ENCODE measurements around the gene MED10. TPM values are rescaled to one million over a fixed set of nuclear protein-coding genes. Genes with fewer than 3 reads are reported as not detected.

MED10 gene
- total and polyA plus RNA-seq, 9 of the 15 experiments (the other 6 are each of a cell fraction or from before 2014, with no cell fraction given), result 23.8 to 83.4 (median 58.8) TPM

DNA sequence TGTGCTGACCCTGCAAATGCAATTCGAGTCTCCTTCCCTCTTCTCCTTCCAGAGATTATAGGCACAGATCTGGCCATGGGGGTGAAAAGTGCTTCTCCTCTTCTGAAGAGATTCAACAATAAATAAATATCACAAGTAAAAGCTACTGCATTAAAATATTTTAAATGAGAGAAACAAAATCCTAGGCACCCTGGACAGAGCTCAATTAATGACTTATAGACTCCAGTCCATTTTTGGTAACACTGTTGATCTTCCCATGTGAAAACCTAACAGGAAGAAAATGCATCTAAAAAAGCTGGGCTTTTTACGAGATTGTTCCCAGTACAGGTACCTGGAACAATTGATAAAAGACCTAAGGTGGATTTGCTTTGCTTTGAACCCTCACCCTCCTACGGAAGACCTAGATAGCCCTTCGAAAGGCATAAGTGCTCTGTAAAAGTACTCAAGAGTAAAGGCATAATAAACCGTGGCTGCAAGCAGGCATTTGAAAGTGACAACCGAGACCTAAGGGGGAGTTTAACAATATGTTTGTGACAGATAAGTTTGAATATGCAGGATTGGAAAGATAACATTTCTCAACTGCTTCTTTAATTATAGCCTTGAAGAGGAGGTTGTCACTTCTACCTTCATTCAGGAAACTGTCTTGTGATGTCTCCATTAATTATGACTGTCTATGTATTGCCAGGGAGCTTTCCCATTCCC is 29.4 kb upstream of the MED10 start (continued):
- TF ChIP-seq OTX1 (CRISPR knock-in tag; IDR thresholded peaks at IDR 0.05) (no peak), ZNF551 (CRISPR knock-in tag; IDR thresholded peaks at IDR 0.05) (no peak), JUND (IDR thresholded peaks at IDR 0.05; ENCODE audit: borderline replicate concordance, low read depth, low read length) (peak; percentile 61), JUND (tag; IDR thresholded peaks at IDR 0.05; ENCODE audit: borderline replicate concordance, low read depth, low read length) (no peak; the same call in 2 of the 3 replicates), SMAD2 (IDR thresholded peaks at IDR 0.05; ENCODE audit: low read depth, low read length) (no peak), MBD2 (IDR thresholded peaks at IDR 0.05; ENCODE audit: borderline replicate concordance, low read depth) (0 out of 2 replicates have a peak, but pooled peaks have one; percentile 27), ZBTB1 (CRISPR knock-in tag; IDR thresholded peaks at IDR 0.05; ENCODE audit: borderline replicate concordance, low read depth) (no peak), SOX6 (IDR thresholded peaks at IDR 0.05) (peak; percentile 90)
- TF ChIP-seq, protein P1, sequence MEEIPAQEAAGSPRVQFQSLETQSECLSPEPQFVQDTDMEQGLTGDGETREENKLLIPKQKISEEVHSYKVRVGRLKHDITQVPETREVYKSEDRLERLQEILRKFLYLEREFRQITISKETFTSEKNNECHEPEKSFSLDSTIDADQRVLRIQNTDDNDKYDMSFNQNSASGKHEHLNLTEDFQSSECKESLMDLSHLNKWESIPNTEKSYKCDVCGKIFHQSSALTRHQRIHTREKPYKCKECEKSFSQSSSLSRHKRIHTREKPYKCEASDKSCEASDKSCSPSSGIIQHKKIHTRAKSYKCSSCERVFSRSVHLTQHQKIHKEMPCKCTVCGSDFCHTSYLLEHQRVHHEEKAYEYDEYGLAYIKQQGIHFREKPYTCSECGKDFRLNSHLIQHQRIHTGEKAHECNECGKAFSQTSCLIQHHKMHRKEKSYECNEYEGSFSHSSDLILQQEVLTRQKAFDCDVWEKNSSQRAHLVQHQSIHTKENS (CRISPR knock-in tag; IDR thresholded peaks at IDR 0.05), result no peak
- TF ChIP-seq, protein P2, sequence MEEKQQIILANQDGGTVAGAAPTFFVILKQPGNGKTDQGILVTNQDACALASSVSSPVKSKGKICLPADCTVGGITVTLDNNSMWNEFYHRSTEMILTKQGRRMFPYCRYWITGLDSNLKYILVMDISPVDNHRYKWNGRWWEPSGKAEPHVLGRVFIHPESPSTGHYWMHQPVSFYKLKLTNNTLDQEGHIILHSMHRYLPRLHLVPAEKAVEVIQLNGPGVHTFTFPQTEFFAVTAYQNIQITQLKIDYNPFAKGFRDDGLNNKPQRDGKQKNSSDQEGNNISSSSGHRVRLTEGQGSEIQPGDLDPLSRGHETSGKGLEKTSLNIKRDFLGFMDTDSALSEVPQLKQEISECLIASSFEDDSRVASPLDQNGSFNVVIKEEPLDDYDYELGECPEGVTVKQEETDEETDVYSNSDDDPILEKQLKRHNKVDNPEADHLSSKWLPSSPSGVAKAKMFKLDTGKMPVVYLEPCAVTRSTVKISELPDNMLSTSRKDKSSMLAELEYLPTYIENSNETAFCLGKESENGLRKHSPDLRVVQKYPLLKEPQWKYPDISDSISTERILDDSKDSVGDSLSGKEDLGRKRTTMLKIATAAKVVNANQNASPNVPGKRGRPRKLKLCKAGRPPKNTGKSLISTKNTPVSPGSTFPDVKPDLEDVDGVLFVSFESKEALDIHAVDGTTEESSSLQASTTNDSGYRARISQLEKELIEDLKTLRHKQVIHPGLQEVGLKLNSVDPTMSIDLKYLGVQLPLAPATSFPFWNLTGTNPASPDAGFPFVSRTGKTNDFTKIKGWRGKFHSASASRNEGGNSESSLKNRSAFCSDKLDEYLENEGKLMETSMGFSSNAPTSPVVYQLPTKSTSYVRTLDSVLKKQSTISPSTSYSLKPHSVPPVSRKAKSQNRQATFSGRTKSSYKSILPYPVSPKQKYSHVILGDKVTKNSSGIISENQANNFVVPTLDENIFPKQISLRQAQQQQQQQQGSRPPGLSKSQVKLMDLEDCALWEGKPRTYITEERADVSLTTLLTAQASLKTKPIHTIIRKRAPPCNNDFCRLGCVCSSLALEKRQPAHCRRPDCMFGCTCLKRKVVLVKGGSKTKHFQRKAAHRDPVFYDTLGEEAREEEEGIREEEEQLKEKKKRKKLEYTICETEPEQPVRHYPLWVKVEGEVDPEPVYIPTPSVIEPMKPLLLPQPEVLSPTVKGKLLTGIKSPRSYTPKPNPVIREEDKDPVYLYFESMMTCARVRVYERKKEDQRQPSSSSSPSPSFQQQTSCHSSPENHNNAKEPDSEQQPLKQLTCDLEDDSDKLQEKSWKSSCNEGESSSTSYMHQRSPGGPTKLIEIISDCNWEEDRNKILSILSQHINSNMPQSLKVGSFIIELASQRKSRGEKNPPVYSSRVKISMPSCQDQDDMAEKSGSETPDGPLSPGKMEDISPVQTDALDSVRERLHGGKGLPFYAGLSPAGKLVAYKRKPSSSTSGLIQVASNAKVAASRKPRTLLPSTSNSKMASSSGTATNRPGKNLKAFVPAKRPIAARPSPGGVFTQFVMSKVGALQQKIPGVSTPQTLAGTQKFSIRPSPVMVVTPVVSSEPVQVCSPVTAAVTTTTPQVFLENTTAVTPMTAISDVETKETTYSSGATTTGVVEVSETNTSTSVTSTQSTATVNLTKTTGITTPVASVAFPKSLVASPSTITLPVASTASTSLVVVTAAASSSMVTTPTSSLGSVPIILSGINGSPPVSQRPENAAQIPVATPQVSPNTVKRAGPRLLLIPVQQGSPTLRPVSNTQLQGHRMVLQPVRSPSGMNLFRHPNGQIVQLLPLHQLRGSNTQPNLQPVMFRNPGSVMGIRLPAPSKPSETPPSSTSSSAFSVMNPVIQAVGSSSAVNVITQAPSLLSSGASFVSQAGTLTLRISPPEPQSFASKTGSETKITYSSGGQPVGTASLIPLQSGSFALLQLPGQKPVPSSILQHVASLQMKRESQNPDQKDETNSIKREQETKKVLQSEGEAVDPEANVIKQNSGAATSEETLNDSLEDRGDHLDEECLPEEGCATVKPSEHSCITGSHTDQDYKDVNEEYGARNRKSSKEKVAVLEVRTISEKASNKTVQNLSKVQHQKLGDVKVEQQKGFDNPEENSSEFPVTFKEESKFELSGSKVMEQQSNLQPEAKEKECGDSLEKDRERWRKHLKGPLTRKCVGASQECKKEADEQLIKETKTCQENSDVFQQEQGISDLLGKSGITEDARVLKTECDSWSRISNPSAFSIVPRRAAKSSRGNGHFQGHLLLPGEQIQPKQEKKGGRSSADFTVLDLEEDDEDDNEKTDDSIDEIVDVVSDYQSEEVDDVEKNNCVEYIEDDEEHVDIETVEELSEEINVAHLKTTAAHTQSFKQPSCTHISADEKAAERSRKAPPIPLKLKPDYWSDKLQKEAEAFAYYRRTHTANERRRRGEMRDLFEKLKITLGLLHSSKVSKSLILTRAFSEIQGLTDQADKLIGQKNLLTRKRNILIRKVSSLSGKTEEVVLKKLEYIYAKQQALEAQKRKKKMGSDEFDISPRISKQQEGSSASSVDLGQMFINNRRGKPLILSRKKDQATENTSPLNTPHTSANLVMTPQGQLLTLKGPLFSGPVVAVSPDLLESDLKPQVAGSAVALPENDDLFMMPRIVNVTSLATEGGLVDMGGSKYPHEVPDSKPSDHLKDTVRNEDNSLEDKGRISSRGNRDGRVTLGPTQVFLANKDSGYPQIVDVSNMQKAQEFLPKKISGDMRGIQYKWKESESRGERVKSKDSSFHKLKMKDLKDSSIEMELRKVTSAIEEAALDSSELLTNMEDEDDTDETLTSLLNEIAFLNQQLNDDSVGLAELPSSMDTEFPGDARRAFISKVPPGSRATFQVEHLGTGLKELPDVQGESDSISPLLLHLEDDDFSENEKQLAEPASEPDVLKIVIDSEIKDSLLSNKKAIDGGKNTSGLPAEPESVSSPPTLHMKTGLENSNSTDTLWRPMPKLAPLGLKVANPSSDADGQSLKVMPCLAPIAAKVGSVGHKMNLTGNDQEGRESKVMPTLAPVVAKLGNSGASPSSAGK (IDR thresholded peaks at IDR 0.05), result no peak
- TF ChIP-seq, protein P3, sequence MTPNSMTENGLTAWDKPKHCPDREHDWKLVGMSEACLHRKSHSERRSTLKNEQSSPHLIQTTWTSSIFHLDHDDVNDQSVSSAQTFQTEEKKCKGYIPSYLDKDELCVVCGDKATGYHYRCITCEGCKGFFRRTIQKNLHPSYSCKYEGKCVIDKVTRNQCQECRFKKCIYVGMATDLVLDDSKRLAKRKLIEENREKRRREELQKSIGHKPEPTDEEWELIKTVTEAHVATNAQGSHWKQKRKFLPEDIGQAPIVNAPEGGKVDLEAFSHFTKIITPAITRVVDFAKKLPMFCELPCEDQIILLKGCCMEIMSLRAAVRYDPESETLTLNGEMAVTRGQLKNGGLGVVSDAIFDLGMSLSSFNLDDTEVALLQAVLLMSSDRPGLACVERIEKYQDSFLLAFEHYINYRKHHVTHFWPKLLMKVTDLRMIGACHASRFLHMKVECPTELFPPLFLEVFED (CRISPR knock-in tag; conservative IDR thresholded peaks at IDR 0.05), result no peak

Data from K562 (cell line).